Measurements from ENCODE around the gene MUCL3.
A peak's percentile ranks its signal among the peaks of the same experiment; 100 is the strongest.
"Not testable (repeated sequence)": the region's sequence is repeated elsewhere in the genome, so short reads cannot be mapped to it uniquely, and the experiment has no call there.

The MUCL3 gene

DNA sequence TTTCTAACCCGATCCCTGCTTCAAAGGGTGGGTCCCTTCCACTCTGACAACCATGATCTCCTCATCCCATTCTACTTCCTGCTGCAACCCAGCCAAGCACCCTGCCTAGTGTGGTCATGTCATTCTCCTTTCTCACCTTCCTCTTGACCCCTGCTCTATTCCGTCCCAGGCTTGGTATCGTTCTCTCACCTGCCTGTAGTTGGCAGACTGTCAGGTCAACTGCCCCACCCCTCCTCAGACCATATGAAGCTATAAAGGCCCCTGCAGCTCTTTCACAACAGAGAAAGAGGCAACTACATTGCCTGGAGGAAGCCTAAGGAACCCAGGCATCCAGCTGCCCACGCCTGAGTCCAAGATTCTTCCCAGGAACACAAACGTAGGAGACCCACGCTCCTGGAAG, 42.7 kb downstream of the MUCL3 start, which contains the start of gene MUC21:
MUC21 (plus strand) TSS at position 280 of the 400 bp plus-strand sequence. CDS start 241 bp downstream, outside the sequence.
- no peak for DNase-seq (ENCODE audit: low spot score)

DNA sequence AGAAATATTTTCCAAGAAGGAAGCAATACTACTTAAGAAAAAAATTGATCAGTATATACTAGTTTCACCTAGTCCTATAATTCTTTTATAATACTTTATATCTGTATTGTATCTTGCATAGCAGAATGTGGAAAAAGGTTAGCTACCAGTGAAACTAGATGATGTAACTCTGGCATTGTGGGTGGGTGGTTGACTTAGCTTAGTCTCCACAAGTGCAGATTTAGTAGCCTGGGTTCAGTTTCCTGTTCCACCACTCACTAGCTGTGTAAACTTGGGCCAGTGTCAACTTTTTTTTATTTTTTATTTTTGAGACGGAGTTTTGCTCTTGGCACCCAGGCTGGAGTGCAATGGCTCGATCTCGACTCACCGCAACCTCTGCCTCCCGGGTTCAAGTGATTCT, 44.7 kb downstream of the MUCL3 start:
- no peak for DNase-seq (ENCODE audit: low spot score)

DNA sequence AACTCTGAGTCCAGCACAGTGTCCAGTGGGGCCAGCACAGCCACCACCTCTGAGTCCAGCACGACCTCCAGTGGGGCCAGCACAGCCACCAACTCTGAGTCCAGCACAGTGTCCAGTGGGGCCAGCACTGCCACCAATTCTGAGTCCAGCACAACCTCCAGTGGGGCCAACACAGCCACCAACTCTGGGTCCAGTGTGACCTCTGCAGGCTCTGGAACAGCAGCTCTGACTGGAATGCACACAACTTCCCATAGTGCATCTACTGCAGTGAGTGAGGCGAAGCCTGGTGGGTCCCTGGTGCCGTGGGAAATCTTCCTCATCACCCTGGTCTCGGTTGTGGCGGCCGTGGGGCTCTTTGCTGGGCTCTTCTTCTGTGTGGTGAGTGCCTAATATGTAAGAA, 46.5 kb downstream of the MUCL3 start:
- no peak for DNase-seq (ENCODE audit: low spot score)

DNA sequence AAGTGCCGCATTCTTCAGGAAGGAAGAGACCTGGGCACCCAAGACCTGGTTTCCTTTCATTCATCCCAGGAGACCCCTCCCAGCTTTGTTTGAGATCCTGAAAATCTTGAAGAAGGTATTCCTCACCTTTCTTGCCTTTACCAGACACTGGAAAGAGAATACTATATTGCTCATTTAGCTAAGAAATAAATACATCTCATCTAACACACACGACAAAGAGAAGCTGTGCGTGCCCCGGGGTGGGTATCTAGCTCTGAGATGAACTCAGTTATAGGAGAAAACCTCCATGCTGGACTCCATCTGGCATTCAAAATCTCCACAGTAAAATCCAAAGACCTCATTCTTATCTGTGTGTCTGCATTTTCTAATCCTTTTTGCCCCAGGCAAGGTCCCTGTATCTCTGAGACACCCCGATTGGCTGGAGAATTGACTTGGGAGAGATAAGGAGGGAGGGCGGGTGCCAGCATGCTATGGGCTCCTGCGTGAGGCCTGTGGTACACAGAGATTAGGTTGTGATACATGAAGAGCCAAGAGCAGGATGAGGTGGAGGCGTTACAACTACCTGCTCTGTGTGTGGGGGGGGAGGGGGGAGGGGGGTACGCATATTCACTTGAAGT, 47.5 kb downstream of the MUCL3 start:
- no peak for DNase-seq (ENCODE audit: low spot score)

DNA sequence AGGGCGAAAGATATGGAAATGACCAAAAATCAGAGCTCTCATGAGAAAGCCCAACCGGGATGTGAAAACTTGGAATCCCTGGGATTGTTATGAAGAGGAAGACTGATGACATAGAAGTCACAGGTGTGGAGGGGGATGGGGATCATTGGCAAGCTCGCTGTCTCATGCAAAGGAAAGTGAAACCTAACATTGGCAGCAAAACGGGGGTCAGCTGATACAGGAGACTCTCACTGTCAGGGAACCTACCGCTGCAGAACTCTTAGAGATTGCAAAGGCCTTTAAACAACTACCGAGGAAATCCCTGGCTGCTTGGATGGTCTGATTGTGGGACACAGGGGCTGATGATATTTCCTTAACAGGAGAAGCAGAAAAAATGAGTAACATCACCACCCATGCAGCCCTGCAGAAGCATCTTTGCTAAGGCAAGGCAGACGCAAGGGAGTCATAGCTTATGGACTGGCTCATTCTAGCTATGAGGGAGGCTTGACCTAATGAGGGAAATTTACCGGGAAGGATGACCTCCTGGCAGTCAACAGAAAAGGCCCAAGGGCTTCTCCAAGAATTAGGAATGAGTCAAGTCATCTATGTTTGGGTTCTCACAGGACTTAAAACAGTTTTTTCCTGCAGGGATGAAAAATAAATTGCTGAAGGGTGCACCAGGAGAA, 49.8 kb downstream of the MUCL3 start:
- DNase-seq (ENCODE audit: low spot score) = peak; percentile 22

DNA sequence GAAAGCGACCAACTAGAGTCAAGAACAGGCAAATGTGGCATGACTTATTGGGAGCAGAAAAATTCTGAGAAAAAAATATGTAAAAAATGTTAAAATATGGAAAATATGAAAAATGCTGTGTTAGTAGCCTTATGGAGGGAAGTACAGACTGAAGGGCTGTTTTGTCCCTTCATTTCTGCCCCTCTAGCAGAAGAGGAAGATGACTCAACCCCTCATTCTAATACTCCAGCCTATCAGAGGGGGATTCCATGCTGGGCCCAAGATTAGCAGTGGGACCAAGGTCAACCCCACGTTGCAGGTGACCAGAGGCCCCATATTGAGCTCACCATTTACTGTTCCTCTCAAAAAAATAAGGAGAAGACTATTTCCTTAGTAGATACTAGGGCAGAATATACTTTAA, 51.1 kb downstream of the MUCL3 start:
- DNase-seq (ENCODE audit: low spot score) = no peak

DNA sequence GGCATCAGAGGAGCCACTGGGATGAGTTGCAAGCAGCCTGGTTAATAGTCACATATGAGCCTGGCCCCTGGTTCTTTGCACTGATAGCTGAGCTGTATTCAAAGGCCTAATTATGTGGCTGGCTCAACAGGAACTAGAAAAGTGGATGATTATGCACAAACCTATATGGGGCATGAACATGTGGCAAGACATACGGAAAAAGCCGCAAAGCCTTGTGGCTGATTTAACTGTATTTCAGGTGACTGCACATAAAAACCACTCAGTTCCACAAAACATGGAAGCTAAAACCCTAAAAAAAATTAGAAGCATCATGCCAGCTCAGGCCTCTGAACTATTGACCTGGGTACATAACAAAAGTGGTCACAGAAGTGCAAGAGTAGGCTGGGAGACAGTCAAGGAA, 56.5 kb downstream of the MUCL3 start:
- DNase-seq (ENCODE audit: low spot score) = no peak

DNA sequence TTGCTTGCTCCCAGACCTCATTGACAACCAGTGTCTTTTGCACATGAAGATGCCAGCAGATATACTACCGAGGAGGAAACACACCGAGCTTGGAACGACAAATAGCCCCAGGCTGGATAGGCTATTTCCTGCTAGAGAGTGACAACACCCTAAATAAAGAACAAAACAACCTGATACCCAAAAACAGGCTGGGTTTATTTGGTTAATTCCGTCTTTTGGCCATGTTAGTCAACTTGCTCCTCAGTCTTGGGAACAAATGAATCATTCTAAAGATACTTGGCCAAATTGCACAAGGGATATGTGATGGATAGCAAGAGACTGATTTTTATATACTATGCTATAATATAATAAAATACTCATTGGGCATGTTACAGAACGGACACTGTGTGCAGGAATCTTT, 58.0 kb downstream of the MUCL3 start:
- no peak for DNase-seq (ENCODE audit: low spot score)

DNA sequence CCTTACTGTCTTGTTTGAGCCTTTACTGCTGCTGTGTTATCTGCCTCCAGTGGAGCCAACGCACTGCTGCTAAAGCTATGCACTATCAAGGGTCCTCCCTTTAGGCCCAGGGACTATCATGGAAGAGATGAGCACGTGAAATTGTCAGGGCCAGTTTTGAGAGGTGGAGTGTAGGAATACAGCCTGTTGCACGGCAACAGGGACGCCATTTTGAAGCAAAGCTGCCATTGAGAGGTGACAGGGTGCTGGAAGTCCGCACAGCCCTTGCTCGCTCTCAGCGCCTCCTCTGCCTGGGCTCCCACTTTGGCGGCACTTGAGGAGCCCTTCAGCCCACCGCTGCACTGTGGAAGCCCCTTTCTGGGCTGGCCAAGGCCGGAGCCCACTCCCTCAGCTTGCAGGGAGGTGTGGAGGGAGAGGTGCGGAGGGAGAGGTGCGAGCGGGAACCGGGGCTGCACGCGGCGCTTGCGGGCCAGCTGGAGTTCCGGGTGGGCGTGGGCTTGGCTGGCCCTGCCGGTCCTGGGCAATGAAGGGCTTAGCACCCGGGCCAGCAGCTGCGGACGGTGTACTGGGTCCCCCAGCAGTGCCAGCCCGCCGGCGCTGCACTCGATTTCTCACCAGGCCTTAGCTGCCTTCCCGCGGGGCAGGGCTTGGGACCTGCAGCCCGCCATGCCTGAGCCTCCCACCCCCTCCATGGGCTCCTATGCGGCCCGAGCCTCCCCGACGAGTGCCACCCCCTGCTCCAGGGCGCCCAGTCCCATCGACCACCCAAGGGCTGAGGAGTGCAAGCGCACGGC, 59.5 kb downstream of the MUCL3 start:
- DNase-seq (ENCODE audit: low spot score) = not testable (repeated sequence)

DNA sequence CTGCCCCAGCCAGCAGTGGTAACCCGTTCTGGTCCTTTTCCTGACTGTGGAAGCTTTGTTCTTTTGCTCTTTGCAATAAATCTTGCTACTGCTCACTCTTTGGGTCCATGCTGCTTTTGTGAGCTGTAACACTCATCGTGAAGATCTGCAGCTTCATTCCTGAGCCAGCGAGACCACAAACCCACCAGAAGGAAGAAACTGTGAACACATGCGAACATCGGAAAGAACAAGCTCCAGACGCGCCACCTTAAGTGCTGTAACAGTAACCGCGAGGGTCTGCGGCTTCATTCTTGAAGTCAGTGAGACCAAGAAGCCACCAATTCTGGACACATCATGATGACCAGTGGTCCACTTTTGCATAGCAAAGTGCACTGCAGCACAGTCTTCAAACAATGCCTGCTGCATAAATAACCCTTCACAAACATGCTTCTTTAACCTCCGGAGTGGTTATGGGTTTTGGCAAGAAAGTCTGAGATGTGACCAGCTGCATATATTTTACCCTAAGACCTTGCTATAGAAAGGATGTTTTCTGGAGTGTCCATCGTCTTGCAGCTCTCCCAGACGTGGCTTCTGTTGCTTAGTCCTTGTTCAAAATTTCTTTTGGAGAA, 60.6 kb downstream of the MUCL3 start:
- no peak for DNase-seq (ENCODE audit: low spot score)

DNA sequence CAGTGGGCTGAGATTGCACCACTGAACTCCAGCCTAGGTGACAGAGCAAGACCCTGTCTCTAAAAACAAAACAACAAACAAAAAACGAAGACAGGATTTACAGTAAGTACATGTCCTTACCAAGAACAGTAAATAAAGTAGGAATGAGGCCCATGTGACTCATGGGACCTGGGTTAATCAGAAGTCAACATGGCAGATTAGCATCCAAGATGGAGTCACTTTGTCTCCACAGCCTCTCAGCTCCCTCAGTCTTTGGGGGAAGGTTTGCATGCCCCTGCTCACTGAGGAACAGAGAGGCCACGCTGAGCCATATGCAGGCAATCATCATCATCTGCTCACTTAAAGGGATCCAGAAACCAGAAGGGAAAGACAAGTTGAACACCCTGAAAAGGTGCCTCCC, 61.7 kb downstream of the MUCL3 start:
- DNase-seq (ENCODE audit: low spot score) = peak; percentile 73

Measured in kidney tubule cell (primary cell).